ENCODE data around the gene STON2.

Gene STON2

GRCh38 chr14:81400202-81400678 is at the start of gene STON2:
Gene STON2 (minus strand): TSS chr14:81400324. CDS start chr14:81398382, 1,942 bp downstream.
- Histone ChIP-seq H3K27me3 (replicated peaks; ENCODE audit: control insufficient read depth, insufficient read depth, low read length) (no peaks in the 10 kb centered on the region; the same call in 1 of the 2 replicates), H3K4me3 (replicated peaks; ENCODE audit: low read depth, low read length) (no peak within 1 kb of the TSS), H3K36me3 (ENCODE audit: control insufficient read depth, insufficient read depth, low read length) (no peaks in the 10 kb centered on the region)
- DNase-seq (ENCODE audit: extremely low read depth, insufficient read length) = no peak
- TF ChIP-seq CTCF (IDR thresholded peaks at IDR 0.05; ENCODE audit: insufficient read depth, low read length, poor library complexity, severe bottlenecking) = no peak

- H3K27me3 ChIP-seq (replicated peaks; ENCODE audit: control insufficient read depth, insufficient read depth, low read length) = 0 out of 2 replicates have a peak, but pooled peaks cover 2% of the 10 kb centered on the region
- DNase-seq (ENCODE audit: extremely low read depth, insufficient read length) = no peak
- H3K4me3 ChIP-seq (replicated peaks; ENCODE audit: low read depth, low read length) = no peak overlapping the region
- TF ChIP-seq CTCF (IDR thresholded peaks at IDR 0.05; ENCODE audit: insufficient read depth, low read length, poor library complexity, severe bottlenecking) = no peak
- no peaks in the 10 kb centered on the region for H3K36me3 ChIP-seq (ENCODE audit: control insufficient read depth, insufficient read depth, low read length)
These were observed 49.5 kb upstream of the STON2 start for GRCh38 chr14:81449576-81449975.

- Histone ChIP-seq H3K27me3 (replicated peaks; ENCODE audit: control insufficient read depth, insufficient read depth, low read length) (0 out of 2 replicates have a peak, but pooled peaks cover 2% of the 10 kb centered on the region), H3K36me3 (ENCODE audit: control insufficient read depth, insufficient read depth, low read length) (no peaks in the 10 kb centered on the region), H3K4me3 (replicated peaks; ENCODE audit: low read depth, low read length) (no peak overlapping the region)
- no peak for TF ChIP-seq CTCF (IDR thresholded peaks at IDR 0.05; ENCODE audit: insufficient read depth, low read length, poor library complexity, severe bottlenecking)
- DNase-seq (ENCODE audit: extremely low read depth, insufficient read length) = no peak
These were observed 49.0 kb upstream of the STON2 start for GRCh38 chr14:81449114-81449513.

GRCh38 chr14:81447021-81447764 is 47.1 kb upstream of the STON2 start:
- no peak for TF ChIP-seq CTCF (IDR thresholded peaks at IDR 0.05; ENCODE audit: insufficient read depth, low read length, poor library complexity, severe bottlenecking)
- no peak for DNase-seq (ENCODE audit: extremely low read depth, insufficient read length)
- Histone ChIP-seq H3K27me3 (replicated peaks; ENCODE audit: control insufficient read depth, insufficient read depth, low read length) (0 out of 2 replicates have a peak, but pooled peaks cover 2% of the 10 kb centered on the region), H3K36me3 (ENCODE audit: control insufficient read depth, insufficient read depth, low read length) (no peaks in the 10 kb centered on the region), H3K4me3 (replicated peaks; ENCODE audit: low read depth, low read length) (no peak overlapping the region)

- DNase-seq (ENCODE audit: extremely low read depth, insufficient read length) = no peak
- Histone ChIP-seq H3K4me3 (replicated peaks; ENCODE audit: low read depth, low read length) (no peak overlapping the region), H3K27me3 (replicated peaks; ENCODE audit: control insufficient read depth, insufficient read depth, low read length) (0 out of 2 replicates have a peak, but pooled peaks cover 2% of the 10 kb centered on the region), H3K36me3 (ENCODE audit: control insufficient read depth, insufficient read depth, low read length) (no peaks in the 10 kb centered on the region)
- TF ChIP-seq CTCF (IDR thresholded peaks at IDR 0.05; ENCODE audit: insufficient read depth, low read length, poor library complexity, severe bottlenecking) = no peak
These were observed 46.3 kb upstream of the STON2 start for GRCh38 chr14:81446279-81447007.

All from GM06990 (cell line).